ENCODE results near the gene MTO1. TPM values are rescaled to one million over a fixed set of nuclear protein-coding genes. Genes with fewer than 3 reads are reported as not detected.
"Not testable (repeated sequence)": the region's sequence is repeated elsewhere in the genome, so short reads cannot be mapped to it uniquely, and the experiment has no call there.

MTO1 gene
- total RNA-seq, 4 donors from 2014 or later: 19.5 to 27.8 (median 24.3) TPM

GRCh38 chr6:73537677-73538076, 76.1 kb downstream of the MTO1 start:
- H3K27ac ChIP-seq: no peak overlapping the region
- intact Hi-C loops (cut with DNase I): no loop called here
- no peaks in the 10 kb centered on the region for H3K36me3 ChIP-seq
- no peak overlapping the region for H3K4me3 ChIP-seq
- no peaks in the 10 kb centered on the region for H3K27me3 ChIP-seq
- no peak for DNase-seq
- 65 to 84% methylated on average over 3 of the region's 3 CpGs for WGBS, 2 donors
- TF ChIP-seq POLR2A (IDR thresholded peaks at IDR 0.05) (no peak), CTCF (IDR thresholded peaks at IDR 0.05) (no peak)
- no peaks in the 10 kb centered on the region for H3K4me1 ChIP-seq
- no peaks in the 10 kb centered on the region for H3K9me3 ChIP-seq

- intact Hi-C loops (cut with DNase I): no loop called here
- DNase-seq: no peak
- no peaks in the 10 kb centered on the region for H3K9me3 ChIP-seq
- WGBS, 2 donors: 80 to 89% methylated on average over 8 to 10 of the region's 10 CpGs
- TF ChIP-seq CTCF (IDR thresholded peaks at IDR 0.05): no peak
- TF ChIP-seq POLR2A (IDR thresholded peaks at IDR 0.05): no peak
- no peak overlapping the region for H3K27ac ChIP-seq
- no peak overlapping the region for H3K4me3 ChIP-seq
- H3K4me1 ChIP-seq: no peaks in the 10 kb centered on the region
- no peaks in the 10 kb centered on the region for H3K27me3 ChIP-seq
- no peaks in the 10 kb centered on the region for H3K36me3 ChIP-seq
Measured at GRCh38 chr6:73538116-73538779, 76.7 kb downstream of the MTO1 start.

GRCh38 chr6:73542481-73542880, 80.9 kb downstream of the MTO1 start:
- H3K36me3 ChIP-seq; intact Hi-C loops (cut with DNase I); DNase-seq; H3K9me3 ChIP-seq; H3K27ac ChIP-seq; H3K4me3 ChIP-seq; H3K27me3 ChIP-seq; H3K4me1 ChIP-seq: not testable (repeated sequence)
- 86 to 92% methylated on average over 1 to 3 of the region's 3 CpGs for WGBS, 2 donors

- Histone ChIP-seq H3K27ac (no peak overlapping the region), H3K9me3 (no peaks in the 10 kb centered on the region), H3K27me3 (no peaks in the 10 kb centered on the region), H3K36me3 (no peaks in the 10 kb centered on the region), H3K4me3 (no peak overlapping the region), H3K4me1 (no peaks in the 10 kb centered on the region)
- WGBS, 2 donors: 87 to 88% methylated on average over 5 of the region's 5 CpGs
- intact Hi-C loops (cut with DNase I): no loop called here
- no peak for DNase-seq
- TF ChIP-seq CTCF (IDR thresholded peaks at IDR 0.05) (no peak), POLR2A (IDR thresholded peaks at IDR 0.05) (no peak)
Measured at GRCh38 chr6:73542891-73543290, 81.4 kb downstream of the MTO1 start.

- H3K4me1 ChIP-seq: no peaks in the 10 kb centered on the region
- WGBS, 2 donors: 74 to 79% methylated on average over 1 of the region's 1 CpG
- H3K27ac ChIP-seq: no peak overlapping the region
- no peaks in the 10 kb centered on the region for H3K27me3 ChIP-seq
- H3K9me3 ChIP-seq: no peaks in the 10 kb centered on the region
- no peaks in the 10 kb centered on the region for H3K36me3 ChIP-seq
- H3K4me3 ChIP-seq: no peak overlapping the region
- DNase-seq: no peak
- intact Hi-C loops (cut with DNase I): no loop called here
- TF ChIP-seq CTCF (IDR thresholded peaks at IDR 0.05) (no peak), POLR2A (IDR thresholded peaks at IDR 0.05) (no peak)
Measured at GRCh38 chr6:73547036-73547435, 85.5 kb downstream of the MTO1 start.

All from esophagus squamous epithelium (tissue), 5 donors.